OCI-LY1 (cell line): Measurements from ENCODE around the gene IER3.
A peak's percentile ranks its signal among the peaks of the same experiment; 100 is the strongest.
"Not testable (repeated sequence)": the region's sequence is repeated elsewhere in the genome, so short reads cannot be mapped to it uniquely, and the experiment has no call there.

ENCODE experiments used
- H2AFZ ChIP-seq: fragments of 200-600 bp; sonication (generic), shearing (Covaris generic); 2 replicates; pipeline ENCODE4 v1.6.0; 2014; ENCODE audit warnings: antibody characterized with exemption, mild to moderate bottlenecking, low read length
- H3F3A ChIP-seq: fragments of 200-600 bp; sonication (generic), shearing (Covaris generic); 2 replicates; pipeline ENCODE4 v1.6.0; 2014; ENCODE audit warnings: mild to moderate bottlenecking, antibody characterized with exemption, low read length, moderate library complexity; ENCODE audit not compliant: insufficient read depth
- H3K27ac ChIP-seq: fragments of 200-600 bp; sonication (generic); 2 replicates; pipeline ENCODE4 v1.5.1; 2014; ENCODE audit warnings: low read length, mixed run types, mild to moderate bottlenecking, low read depth; ENCODE audit not compliant: poor library complexity, severe bottlenecking
- H3K27me3 ChIP-seq: fragments of 200-600 bp; sonication (generic); 2 replicates; pipeline ENCODE4 v1.6.0; 2014; ENCODE audit warnings: antibody characterized with exemption, mild to moderate bottlenecking, low read length, moderate library complexity; ENCODE audit not compliant: insufficient read depth
- H3K36me3 ChIP-seq: fragments of 200-600 bp; sonication (generic); 2 replicates; pipeline ENCODE4 v1.6.1; 2014; ENCODE audit warnings: mild to moderate bottlenecking, antibody characterized with exemption, low read length, moderate library complexity, mixed read lengths; ENCODE audit not compliant: insufficient read depth
- H3K4me1 ChIP-seq: fragments of 200-600 bp; sonication (generic); 2 replicates; pipeline ENCODE4 v1.5.1; 2014; ENCODE audit warnings: mild to moderate bottlenecking, low read length, moderate library complexity; ENCODE audit not compliant: insufficient read depth, severe bottlenecking
- H3K4me2 ChIP-seq: fragments of 200-600 bp; sonication (generic), shearing (Covaris generic); 2 replicates; pipeline ENCODE4 v1.6.1; 2014; ENCODE audit warnings: low read length
- H3K4me3 ChIP-seq: fragments of 200-600 bp; sonication (generic); 2 replicates; pipeline ENCODE4 v1.5.1; 2014; ENCODE audit warnings: low read length, low read depth, mild to moderate bottlenecking, mixed read lengths; ENCODE audit not compliant: poor library complexity, severe bottlenecking
- H3K79me2 ChIP-seq: fragments of 200-600 bp; shearing (Covaris generic); 2 replicates; pipeline ENCODE4 v1.6.1; 2016; ENCODE audit warnings: mixed run types, low read length, mixed read lengths; ENCODE audit not compliant: insufficient read depth
- H3K9ac ChIP-seq: fragments of 200-600 bp; sonication (generic), shearing (Covaris generic); 2 replicates; pipeline ENCODE4 v1.6.1; 2014; ENCODE audit warnings: mild to moderate bottlenecking, low read length, mixed read lengths
- H3K9me2 ChIP-seq: fragments of 200-600 bp; sonication (generic), shearing (Covaris generic); 2 replicates; pipeline ENCODE4 v1.6.1; 2014; ENCODE audit warnings: low read depth, mild to moderate bottlenecking, low read length, mixed read lengths
- H3K9me3 ChIP-seq: fragments of 200-600 bp; shearing (Covaris generic); 2 replicates; pipeline ENCODE4 v1.6.1; 2014; ENCODE audit warnings: low read length, mixed read lengths
- H4K20me1 ChIP-seq: fragments of 200-600 bp; sonication (generic), shearing (Covaris generic); 2 replicates; pipeline ENCODE4 v1.6.0; 2016; ENCODE audit warnings: mild to moderate bottlenecking, low read length; ENCODE audit not compliant: insufficient read depth
- EZH2 ChIP-seq: fragments of 200-600 bp; sonication (generic), shearing (Covaris generic); IDR thresholded peaks from 2 replicates; pipeline ENCODE4 v1.8.0; 2017; ENCODE audit warnings: borderline replicate concordance, mixed run types, mild to moderate bottlenecking, antibody characterized with exemption, low read length, moderate library complexity, mixed read lengths
- TF ChIP-seq, protein P1 (sequence below): fragments of 200-600 bp; sonication (generic), shearing (Covaris generic); IDR thresholded peaks from 2 replicates; pipeline ENCODE4 v1.5.1; 2017; ENCODE audit warnings: mild to moderate bottlenecking, antibody characterized with exemption, low read length, moderate library complexity, mixed read lengths

The IER3 gene

GRCh38 chr6:30720738-30721197 is 23.6 kb downstream of the IER3 start:
- Histone ChIP-seq H3K36me3 (peaks cover 51% of the 10 kb centered on the region), H3K4me2 (peak overlapping the region; percentile 64), H3K9me3 (no peaks in the 10 kb centered on the region), H3K9me2 (no peaks in the 10 kb centered on the region), H3K4me1 (peaks cover 44% of the 10 kb centered on the region), H4K20me1 (no peaks in the 10 kb centered on the region), H3K79me2 (peaks cover 24% of the 10 kb centered on the region), H2AFZ (no peak overlapping the region), H3K27me3 (no peaks in the 10 kb centered on the region), H3F3A (peaks cover 22% of the 10 kb centered on the region), H3K27ac (peak overlapping the region; percentile 97), H3K4me3 (peak overlapping the region; percentile 100), H3K9ac (peak overlapping the region; percentile 100)
- no peak for TF ChIP-seq EZH2
- TF ChIP-seq, protein P1, sequence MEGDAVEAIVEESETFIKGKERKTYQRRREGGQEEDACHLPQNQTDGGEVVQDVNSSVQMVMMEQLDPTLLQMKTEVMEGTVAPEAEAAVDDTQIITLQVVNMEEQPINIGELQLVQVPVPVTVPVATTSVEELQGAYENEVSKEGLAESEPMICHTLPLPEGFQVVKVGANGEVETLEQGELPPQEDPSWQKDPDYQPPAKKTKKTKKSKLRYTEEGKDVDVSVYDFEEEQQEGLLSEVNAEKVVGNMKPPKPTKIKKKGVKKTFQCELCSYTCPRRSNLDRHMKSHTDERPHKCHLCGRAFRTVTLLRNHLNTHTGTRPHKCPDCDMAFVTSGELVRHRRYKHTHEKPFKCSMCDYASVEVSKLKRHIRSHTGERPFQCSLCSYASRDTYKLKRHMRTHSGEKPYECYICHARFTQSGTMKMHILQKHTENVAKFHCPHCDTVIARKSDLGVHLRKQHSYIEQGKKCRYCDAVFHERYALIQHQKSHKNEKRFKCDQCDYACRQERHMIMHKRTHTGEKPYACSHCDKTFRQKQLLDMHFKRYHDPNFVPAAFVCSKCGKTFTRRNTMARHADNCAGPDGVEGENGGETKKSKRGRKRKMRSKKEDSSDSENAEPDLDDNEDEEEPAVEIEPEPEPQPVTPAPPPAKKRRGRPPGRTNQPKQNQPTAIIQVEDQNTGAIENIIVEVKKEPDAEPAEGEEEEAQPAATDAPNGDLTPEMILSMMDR: no peak

- Histone ChIP-seq H3K4me1 (peaks cover 51% of the 10 kb centered on the region), H3K36me3 (peaks cover 51% of the 10 kb centered on the region)
Measured at GRCh38 chr6:30719791-30720737, 24.3 kb downstream of the IER3 start, which contains the start of gene TUBB. Gene TUBB (plus strand): TSS chr6:30720352. CDS start chr6:30720507, 155 bp downstream.

GRCh38 chr6:30719356-30719755 is 25.0 kb downstream of the IER3 start:
- H3K9ac ChIP-seq: peak overlapping the region; percentile 100
- H3K27ac ChIP-seq: peak overlapping the region; percentile 97
- H3K9me2 ChIP-seq: no peaks in the 10 kb centered on the region
- H3K27me3 ChIP-seq: no peaks in the 10 kb centered on the region
- peaks cover 24% of the 10 kb centered on the region for H3K79me2 ChIP-seq
- peaks cover 51% of the 10 kb centered on the region for H3K4me1 ChIP-seq
- H4K20me1 ChIP-seq: no peaks in the 10 kb centered on the region
- H3F3A ChIP-seq: peaks cover 9% of the 10 kb centered on the region
- no peaks in the 10 kb centered on the region for H3K9me3 ChIP-seq
- H3K4me3 ChIP-seq: peak overlapping the region; percentile 100
- TF ChIP-seq EZH2: no peak
- TF ChIP-seq, protein P1: no peak
- no peak overlapping the region for H2AFZ ChIP-seq
- peak overlapping the region; percentile 82 for H3K4me2 ChIP-seq
- peaks cover 51% of the 10 kb centered on the region for H3K36me3 ChIP-seq

More at GRCh38 chr6:30719791-30720737, 24.3 kb downstream of the IER3 start, which contains the start of gene TUBB:
- Histone ChIP-seq H3F3A (peaks cover 15% of the 10 kb centered on the region), H3K27ac (peak within 1 kb of the TSS; percentile 97), H3K9me3 (no peaks in the 10 kb centered on the region), H3K79me2 (peaks cover 24% of the 10 kb centered on the region), H3K4me3 (peak within 1 kb of the TSS; percentile 100), H3K9me2 (no peaks in the 10 kb centered on the region), H3K4me2 (peak within 1 kb of the TSS; percentile 82), H2AFZ (no peak within 1 kb of the TSS), H4K20me1 (no peaks in the 10 kb centered on the region), H3K27me3 (no peaks in the 10 kb centered on the region), H3K9ac (peak within 1 kb of the TSS; percentile 100)
- TF ChIP-seq EZH2: no peak
- TF ChIP-seq, protein P1: no peak

GRCh38 chr6:30717845-30718720 is 26.3 kb downstream of the IER3 start:
- peak overlapping the region; percentile 97 for H3K27ac ChIP-seq
- H3F3A ChIP-seq, H2AFZ ChIP-seq, H3K9me2 ChIP-seq, H3K27me3 ChIP-seq, H4K20me1 ChIP-seq, H3K9me3 ChIP-seq: not testable (repeated sequence)
- peak overlapping the region; percentile 82 for H3K4me2 ChIP-seq
- H3K9ac ChIP-seq: peak overlapping the region; percentile 100
- H3K4me1 ChIP-seq: peaks cover 40% of the 10 kb centered on the region
- peaks cover 51% of the 10 kb centered on the region for H3K36me3 ChIP-seq
- H3K79me2 ChIP-seq: peaks cover 23% of the 10 kb centered on the region
- H3K4me3 ChIP-seq: peak overlapping the region; percentile 100
